T-cell (primary cell): ENCODE results near the gene CST6. TPM values are rescaled to one million over a fixed set of nuclear protein-coding genes. Genes with fewer than 3 reads are reported as not detected.
A peak's percentile ranks its signal among the peaks of the same experiment; 100 is the strongest.
"Not testable (repeated sequence)": the region's sequence is repeated elsewhere in the genome, so short reads cannot be mapped to it uniquely, and the experiment has no call there.

Source experiments
- ATAC-seq, 4 experiments: fragments of 200-7000 bp in 3 of 4; fragments of 150-1000 bp in 1 of 4; cut with Tn5 transposase; replicated peaks in 1 of 4; 1 replicate in 3 of 4; 2 replicates in 1 of 4; pipeline ENCODE4 v1.10.0; 2021; ENCODE audit warnings: moderate library complexity in 3 of 4, mild to moderate bottlenecking in 2 of 4, moderate number of reproducible peaks in 1 of 4
- CTCF ChIA-PET, 2 donors: fragments of 300-600 bp; sonication (Branson Sonifier 250); formaldehyde crosslinking; loops; one replicate each; lab custom pipeline; 2022; ENCODE audit warnings: antibody characterized with exemption in 2 of 2; lab: Charles Lee
- POLR2A ChIA-PET, 2 donors: fragments of 300-600 bp; sonication (Branson Sonifier 250); formaldehyde crosslinking; loops; one replicate each; lab custom pipeline; 2022; ENCODE audit warnings: antibody characterized with exemption in 2 of 2; lab: Charles Lee
- DNase-seq, 35 experiments: peaks; one replicate each; pipeline versions ENCODE4 v3.0.0 to v3.0.0-alpha.2; 2013 to 2023
- H3K27ac ChIP-seq: one replicate; pipeline ENCODE4 v1.5.1; 2013; ENCODE audit warnings: low read length
- H3K27me3 ChIP-seq, 2 experiments: replicated peaks in 1 of 2; 1 replicate in 1 of 2; 2 replicates in 1 of 2; pipeline versions ENCODE4 v1.6.1 to v1.7.0; 2013; ENCODE audit warnings: low read length in 1 of 2, mixed read lengths in 1 of 2; ENCODE audit not compliant: control insufficient read depth in 2 of 2, insufficient read depth in 2 of 2; ENCODE audit errors: extremely low read depth in 1 of 2
- H3K36me3 ChIP-seq, 2 donors: 1 replicate in 1 of 2; 2 replicates in 1 of 2; pipeline versions ENCODE4 v1.6.1 to v1.7.0; 2013; ENCODE audit warnings: low read length in 1 of 2; ENCODE audit not compliant: control insufficient read depth in 2 of 2, insufficient read depth in 1 of 2; ENCODE audit errors: extremely low read depth in 1 of 2
- H3K4me1 ChIP-seq, 2 experiments: 1 replicate in 1 of 2; 2 replicates in 1 of 2; pipeline versions ENCODE4 v1.6.1 to v1.7.0; 2013; ENCODE audit warnings: low read length in 2 of 2, mixed read lengths in 1 of 2; ENCODE audit not compliant: insufficient read depth in 2 of 2, control insufficient read depth in 1 of 2; ENCODE audit errors: extremely low read depth in 1 of 2
- H3K4me3 ChIP-seq, 2 donors: 1 replicate in 1 of 2; 2 replicates in 1 of 2; pipeline versions ENCODE4 v1.5.1 to v1.7.0; 2013; ENCODE audit warnings: mild to moderate bottlenecking in 2 of 2, low read length in 1 of 2, moderate library complexity in 1 of 2; ENCODE audit not compliant: control insufficient read depth in 1 of 2; ENCODE audit errors: extremely low read depth in 1 of 2
- H3K9me3 ChIP-seq: 2 replicates; pipeline ENCODE4 v1.7.0; 2013
- H3K27ac Mint-ChIP-seq, 2 donors: one replicate each; pipeline ENCODE4 v1.8.0; 2020 to 2021; ENCODE audit warnings: mild to moderate bottlenecking in 2 of 2, mixed read lengths in 2 of 2
- H3K27me3 Mint-ChIP-seq, 2 donors: one replicate each; pipeline ENCODE4 v1.8.0; 2021 to 2022; ENCODE audit warnings: mixed read lengths in 2 of 2
- H3K36me3 Mint-ChIP-seq: one replicate; pipeline ENCODE4 v1.8.0; 2021; ENCODE audit warnings: mixed read lengths
- H3K4me1 Mint-ChIP-seq, 3 donors: one replicate each; pipeline ENCODE4 v1.8.0; 2020 to 2022; ENCODE audit warnings: mixed read lengths in 3 of 3, mild to moderate bottlenecking in 1 of 3
- H3K4me3 Mint-ChIP-seq, 3 donors: one replicate each; pipeline ENCODE4 v1.8.0; 2020 to 2022; ENCODE audit warnings: mild to moderate bottlenecking in 3 of 3, mixed read lengths in 3 of 3, moderate library complexity in 3 of 3
- H3K9me3 Mint-ChIP-seq, 3 donors: one replicate each; pipeline ENCODE4 v1.8.0; 2020 to 2022; ENCODE audit warnings: mixed read lengths in 3 of 3
- WGBS: methylation state at CpG from one replicate; pipeline ENCODE4 v1.1.5; 2013; ENCODE audit warnings: missing lambda C conversion rate; ENCODE audit not compliant: insufficient coverage; 5-methylcytosine and 5-hydroxymethylcytosine counted together
- total RNA-seq, 35 experiments: library from RNA in 6 of 35; stranded (reverse) in 6 of 35; fragments of 120-200 nt in 1 of 35; gene quantifications; one replicate each; pipeline versions ENCODE4 v1.2.1 to v1.2.4 and lab custom pipeline; 2013 to 2026

Gene CST6
- total RNA-seq, 5 donors from 2014 or later (not counting 1 experiment from before 2014, with no cell fraction given), result not detected

- H3K9me3 ChIP-seq, result no peaks in the 10 kb centered on the region
- Mint-ChIP-seq H3K4me3 (no peak overlapping the region), H3K4me1 (peaks cover 10 to 26% (median 25%) of the 10 kb centered on the region in 3 donors), H3K9me3 (no peaks in the 10 kb centered on the region), H3K27ac (no peak overlapping the region), H3K27me3 (peaks cover 0 to 6% of the 10 kb centered on the region in 2 donors), H3K36me3 (peaks cover 11% of the 10 kb centered on the region)
- 94% methylated on average over 10 of the region's 13 CpGs for WGBS
- H3K27me3 ChIP-seq, result peaks cover under 1 to 8% of the 10 kb centered on the region in 2 experiments
- ATAC-seq (no peak), DNase-seq (no peak)
- peaks cover 2 to 11% of the 10 kb centered on the region in 2 experiments for H3K4me1 ChIP-seq
- ChIA-PET POLR2A (no interaction called here), CTCF (no interaction called here)
- H3K27ac ChIP-seq, result no peak overlapping the region
- no peak overlapping the region for H3K4me3 ChIP-seq
- peaks cover 7 to 17% of the 10 kb centered on the region in 2 donors for H3K36me3 ChIP-seq
Measured at GRCh38 chr11:66006134-66006890, 5.5 kb upstream of the CST6 start.

- H3K4me3 ChIP-seq, result no peak overlapping the region
- peaks cover 8 to 24% (median 21%) of the 10 kb centered on the region in 3 donors for H3K4me1 Mint-ChIP-seq
- POLR2A ChIA-PET, result no interaction called here
- ATAC-seq (no peak), DNase-seq (no peak)
- no peak overlapping the region for H3K27ac ChIP-seq
- no peak overlapping the region for H3K4me3 Mint-ChIP-seq
- peaks cover 10% of the 10 kb centered on the region for H3K36me3 Mint-ChIP-seq
- peaks cover 7 to 17% of the 10 kb centered on the region in 2 donors for H3K36me3 ChIP-seq
- H3K27me3 ChIP-seq, result peaks cover 2 to 12% of the 10 kb centered on the region in 2 experiments
- H3K27me3 Mint-ChIP-seq, result peaks cover 0 to 9% of the 10 kb centered on the region in 2 donors
- WGBS, result 100% methylated on average over 2 of the region's 4 CpGs
- H3K9me3 Mint-ChIP-seq, result no peaks in the 10 kb centered on the region
- no peaks in the 10 kb centered on the region for H3K9me3 ChIP-seq
- H3K4me1 ChIP-seq, result peaks cover 0 to 15% of the 10 kb centered on the region in 2 experiments
- H3K27ac Mint-ChIP-seq, result peak overlapping the region in 1 of 2 donors; percentile 16
- CTCF ChIA-PET, result no interaction called here
Measured at GRCh38 chr11:66006891-66007176, 5.0 kb upstream of the CST6 start.

DNA sequence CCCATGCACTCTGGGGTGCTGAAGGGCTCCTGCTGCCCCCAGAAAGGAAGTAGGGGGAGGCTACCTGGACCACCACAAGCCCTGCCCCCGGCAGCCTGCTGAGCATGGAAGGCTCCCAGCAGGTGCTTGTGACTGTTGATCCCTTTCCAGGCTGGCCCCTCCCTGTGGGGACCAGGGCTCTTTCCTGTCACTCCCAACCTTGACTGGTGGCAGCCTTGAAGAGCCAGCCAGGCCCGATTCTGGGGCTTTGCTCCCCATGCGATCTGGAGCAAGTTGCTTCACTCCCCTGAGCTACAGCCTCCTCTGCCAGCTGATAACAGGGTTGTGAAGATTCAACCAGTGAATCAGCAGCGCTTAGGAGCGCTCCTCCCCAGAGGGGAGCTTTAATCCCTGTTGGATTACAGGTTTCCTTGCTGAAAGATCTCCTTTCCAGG lies 4.6 kb upstream of the CST6 start:
- H3K4me3 ChIP-seq, result no peak overlapping the region
- peaks cover 4 to 20% (median 17%) of the 10 kb centered on the region in 3 donors for H3K4me1 Mint-ChIP-seq
- no peaks in the 10 kb centered on the region for H3K9me3 ChIP-seq
- H3K27ac ChIP-seq, result no peak overlapping the region
- ATAC-seq, result no peak
- ChIA-PET CTCF (no interaction called here), POLR2A (no interaction called here)
- peaks cover 7 to 17% of the 10 kb centered on the region in 2 donors for H3K36me3 ChIP-seq
- H3K27ac Mint-ChIP-seq, result no peak overlapping the region
- peaks cover 0 to 9% of the 10 kb centered on the region in 2 donors for H3K27me3 Mint-ChIP-seq
- H3K27me3 ChIP-seq, result peaks cover 2 to 15% of the 10 kb centered on the region in 2 experiments
- H3K36me3 Mint-ChIP-seq, result peaks cover 6% of the 10 kb centered on the region
- H3K4me1 ChIP-seq, result peaks cover 0 to 19% of the 10 kb centered on the region in 2 experiments
- H3K4me3 Mint-ChIP-seq, result no peak overlapping the region
- no peaks in the 10 kb centered on the region for H3K9me3 Mint-ChIP-seq
- DNase-seq, result no peak
- 31% methylated on average over 3 of the region's 5 CpGs for whole genome bisulfite sequencing

GRCh38 chr11:66008095-66008467 lies 3.7 kb upstream of the CST6 start:
- no peak overlapping the region for H3K4me3 ChIP-seq
- peaks cover 0 to 17% of the 10 kb centered on the region in 2 experiments for H3K4me1 ChIP-seq
- DNase-seq (no peak), ATAC-seq (no peak)
- POLR2A ChIA-PET, result no interaction called here
- Mint-ChIP-seq H3K9me3 (no peaks in the 10 kb centered on the region), H3K36me3 (peaks cover 5% of the 10 kb centered on the region), H3K27ac (no peak overlapping the region), H3K27me3 (peaks cover 0 to 14% of the 10 kb centered on the region in 2 donors), H3K4me3 (no peak overlapping the region), H3K4me1 (peaks cover 0 to 14% (median 11%) of the 10 kb centered on the region in 3 donors)
- H3K27me3 ChIP-seq, result peaks cover 2 to 23% of the 10 kb centered on the region in 2 experiments
- H3K9me3 ChIP-seq, result no peaks in the 10 kb centered on the region
- WGBS, result no CpG with 5 or more reads among the region's 2 CpGs
- no peak overlapping the region for H3K27ac ChIP-seq
- CTCF ChIA-PET, result interaction anchor here in 1 of 2 donors (0.6 kb wide), 1 partner anchor 16 kb away, joined by 3 read pairs; no protein-coding TSS in a partner anchor
- peaks cover 7 to 17% of the 10 kb centered on the region in 2 donors for H3K36me3 ChIP-seq

DNA sequence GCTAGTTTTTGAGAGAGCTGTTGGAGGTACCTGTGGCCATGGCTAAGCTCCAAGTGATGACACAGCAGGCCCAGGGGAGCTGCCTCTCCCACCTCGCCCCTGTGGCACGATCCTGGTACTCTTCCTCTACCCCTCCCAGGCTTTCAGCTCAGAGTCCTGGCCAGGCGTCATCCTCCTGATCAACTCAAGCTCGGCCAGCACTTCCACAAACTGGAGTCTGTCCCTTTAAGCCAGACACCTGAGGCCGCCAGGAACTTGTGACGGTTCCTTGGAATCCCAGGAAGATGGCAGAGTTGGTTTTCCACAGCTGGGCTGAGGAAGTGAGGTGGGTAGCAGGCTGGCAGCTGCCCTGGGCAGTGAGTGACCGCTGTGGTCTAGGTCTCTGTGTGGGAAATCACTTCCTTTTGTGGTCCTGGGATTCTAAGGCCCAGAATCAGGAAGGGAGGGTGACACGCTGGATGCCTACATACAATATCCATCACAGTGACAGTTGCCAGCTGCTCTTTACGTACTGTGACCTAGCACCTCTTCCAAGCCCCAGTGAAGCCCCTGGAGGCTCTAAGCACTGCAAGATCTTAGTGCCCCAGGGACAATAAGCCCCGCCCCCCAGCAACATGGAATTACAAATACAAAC lies 3.2 kb upstream of the CST6 start:
- no peak for ATAC-seq
- H3K27me3 Mint-ChIP-seq, result peaks cover 0 to 18% of the 10 kb centered on the region in 2 donors
- 92% methylated on average over 5 of the region's 10 CpGs for WGBS
- POLR2A ChIA-PET, result no interaction called here
- Histone ChIP-seq H3K36me3 (peaks cover 7 to 17% of the 10 kb centered on the region in 2 donors), H3K4me1 (peaks cover 0 to 12% of the 10 kb centered on the region in 2 experiments), H3K27ac (no peak overlapping the region), H3K4me3 (no peak overlapping the region), H3K27me3 (peaks cover 2 to 28% of the 10 kb centered on the region in 2 experiments), H3K9me3 (no peaks in the 10 kb centered on the region)
- peaks cover 0 to 9% (median 6%) of the 10 kb centered on the region in 3 donors for H3K4me1 Mint-ChIP-seq
- no peak for DNase-seq
- no peak overlapping the region for H3K4me3 Mint-ChIP-seq
- peaks cover 5% of the 10 kb centered on the region for H3K36me3 Mint-ChIP-seq
- no peaks in the 10 kb centered on the region for H3K9me3 Mint-ChIP-seq
- CTCF ChIA-PET, result interaction anchor here (0.5 to 0.6 kb wide), 3 partner anchors 16 to 242 kb away, joined by 3 read pairs; no protein-coding TSS in a partner anchor
- no peak overlapping the region for H3K27ac Mint-ChIP-seq

- POLR2A ChIA-PET, H3K4me3 Mint-ChIP-seq, H3K27ac Mint-ChIP-seq: not testable (repeated sequence)
Measured at GRCh38 chr11:66010036-66010435, 1.8 kb upstream of the CST6 start.

More at GRCh38 chr11:66010036-66010435, 1.8 kb upstream of the CST6 start:
- H3K27me3 Mint-ChIP-seq, result peaks cover 4 to 21% of the 10 kb centered on the region in 2 donors
- H3K36me3 Mint-ChIP-seq, H3K27ac ChIP-seq, H3K4me1 Mint-ChIP-seq, H3K9me3 Mint-ChIP-seq, H3K36me3 ChIP-seq, DNase-seq, H3K4me3 ChIP-seq, ATAC-seq, CTCF ChIA-PET, H3K9me3 ChIP-seq: not testable (repeated sequence)
- WGBS, result 75% methylated on average over 3 of the region's 4 CpGs
- H3K4me1 ChIP-seq, result peaks cover 0 to 10% of the 10 kb centered on the region in 2 experiments
- peaks cover 2 to 36% of the 10 kb centered on the region in 2 experiments for H3K27me3 ChIP-seq
